GM19328 (cell line): Measurements from ENCODE around the gene SLC9A2.

Source experiments
- ATAC-seq: cut with Tn5 transposase; IDR thresholded peaks from one replicate; pipeline ENCODE4 v1.9.1; 2021; ENCODE audit warnings: mild to moderate bottlenecking, moderate library complexity; ENCODE audit not compliant: unreplicated experiment

Gene SLC9A2

DNA sequence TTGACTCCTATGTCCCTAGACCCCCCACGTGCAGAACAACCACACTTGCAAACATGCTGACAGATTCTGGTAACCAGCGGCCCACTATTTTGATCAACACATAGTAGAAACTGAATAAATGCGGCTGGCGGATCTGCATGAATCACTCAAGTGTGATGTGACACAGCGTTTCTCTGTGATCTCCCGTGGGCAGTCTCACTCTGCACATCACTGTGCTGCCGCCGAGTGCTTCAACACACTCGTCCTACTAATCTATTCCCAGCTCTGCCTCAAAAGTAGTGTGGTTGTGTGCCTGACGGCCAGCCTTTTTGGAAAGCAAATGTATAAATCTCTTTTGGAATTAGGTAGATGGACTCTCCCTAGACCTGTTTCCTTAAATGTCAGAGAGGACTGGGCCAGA lies 105.2 kb downstream of the SLC9A2 start:
- no peak for ATAC-seq

- ATAC-seq, result no peak
Measured at GRCh38 chr2:102726128-102727087, 107.1 kb downstream of the SLC9A2 start.

GRCh38 chr2:102735416-102736109 lies 116.2 kb downstream of the SLC9A2 start:
- no peak for ATAC-seq

DNA sequence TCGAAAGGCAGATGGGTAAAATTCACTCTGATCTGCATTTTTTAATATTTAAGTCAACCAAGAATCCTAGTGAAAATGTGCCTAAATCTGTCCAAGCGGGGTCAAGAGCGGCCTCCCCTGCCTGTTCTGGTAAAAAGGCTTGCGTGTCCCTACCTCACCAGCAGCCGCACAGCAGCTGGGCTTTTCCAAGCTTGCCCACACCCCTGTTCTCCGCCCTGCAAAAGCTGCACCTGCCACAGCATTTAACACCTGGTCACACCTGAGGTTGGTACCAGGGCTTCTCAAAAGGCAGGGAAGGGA lies 116.7 kb downstream of the SLC9A2 start:
- peak; percentile 23 for ATAC-seq

DNA sequence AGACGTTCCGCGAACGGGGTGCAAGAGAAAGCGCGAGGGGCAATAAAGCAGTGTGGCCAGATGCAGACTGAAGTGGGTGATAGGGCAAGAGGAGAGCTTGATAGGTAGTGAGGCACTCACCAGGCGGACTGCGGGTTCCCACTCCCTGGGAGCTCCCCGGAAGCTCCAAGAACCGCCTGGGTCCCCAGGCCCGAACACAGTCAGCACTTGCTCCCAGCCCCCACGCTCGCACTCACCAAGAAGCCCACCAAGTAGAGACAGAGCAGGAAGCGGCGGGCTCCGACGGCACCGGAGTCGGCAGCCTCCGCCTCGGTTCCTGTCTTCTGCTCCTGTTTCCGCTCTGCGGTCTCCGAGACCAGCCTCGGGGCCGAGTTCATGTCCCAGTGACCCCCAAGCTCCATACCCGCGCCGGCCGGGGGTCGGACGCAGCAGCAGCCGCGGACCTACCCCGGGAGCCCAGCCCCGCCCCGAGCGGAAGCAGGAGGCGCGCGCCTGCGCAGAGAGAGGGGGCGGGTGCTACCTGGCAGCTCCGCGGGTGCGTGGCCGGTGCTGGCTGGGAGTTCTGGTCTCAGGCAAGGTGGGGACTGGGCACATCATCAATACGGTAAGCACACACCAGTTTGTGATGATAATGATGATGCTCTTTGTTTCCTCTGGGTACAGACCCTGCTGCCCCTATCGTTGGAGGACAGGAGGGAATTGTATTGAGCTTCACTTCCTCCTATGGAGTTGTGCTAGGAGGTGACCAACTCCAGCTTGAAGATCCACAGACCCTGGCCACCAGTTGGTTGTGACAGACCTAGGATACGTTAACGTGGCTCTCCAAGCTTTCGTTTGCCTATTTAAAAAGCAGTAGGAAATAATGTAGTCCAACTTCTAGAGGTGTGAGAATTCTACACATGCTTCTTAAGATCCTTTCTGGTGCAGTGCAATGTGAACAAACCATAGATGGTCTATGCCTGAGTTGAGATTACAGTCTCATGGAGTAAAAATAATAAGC lies 117.4 kb downstream of the SLC9A2 start:
- peak; percentile 91 for ATAC-seq

GRCh38 chr2:102737431-102737830 lies 118.1 kb downstream of the SLC9A2 start:
- ATAC-seq, result no peak

DNA sequence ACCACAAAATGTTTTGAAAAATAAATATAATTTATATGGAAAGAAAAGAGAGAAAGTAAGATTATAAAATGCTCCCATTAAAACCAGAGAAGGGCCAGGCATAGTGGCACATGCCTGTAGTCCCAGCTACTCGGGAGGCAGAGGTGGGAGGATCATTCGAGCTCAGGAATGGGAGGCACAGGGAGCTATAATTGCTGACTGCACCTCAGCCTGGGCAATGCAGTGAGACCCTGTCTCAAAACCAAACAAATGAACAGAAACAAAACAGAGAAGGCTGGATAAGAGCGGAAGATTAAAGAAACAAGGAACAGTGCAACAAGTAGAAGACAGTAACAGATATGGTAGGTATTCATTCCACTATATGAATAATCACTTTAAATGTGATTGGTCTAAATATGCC lies 123.9 kb downstream of the SLC9A2 start:
- no peak for ATAC-seq

DNA sequence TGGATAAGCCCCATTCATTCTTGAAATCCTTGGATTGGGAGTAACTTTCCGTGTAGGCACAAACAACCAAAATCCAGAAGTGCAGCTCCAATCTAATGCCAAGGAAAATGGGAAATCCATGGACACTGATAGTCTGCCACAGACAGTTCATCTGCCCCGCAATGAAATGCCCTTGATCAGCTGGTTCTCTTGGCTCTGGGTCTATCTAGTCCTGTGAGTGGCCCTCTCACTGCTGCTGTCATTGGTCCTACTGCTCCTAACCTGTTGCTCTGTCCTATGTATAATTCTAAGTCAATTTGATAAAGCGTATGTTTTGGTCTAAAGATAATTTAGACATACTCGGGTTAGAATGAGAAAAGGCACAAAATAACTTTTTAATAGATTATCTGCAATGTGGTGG lies 128.8 kb downstream of the SLC9A2 start:
- ATAC-seq, result no peak

DNA sequence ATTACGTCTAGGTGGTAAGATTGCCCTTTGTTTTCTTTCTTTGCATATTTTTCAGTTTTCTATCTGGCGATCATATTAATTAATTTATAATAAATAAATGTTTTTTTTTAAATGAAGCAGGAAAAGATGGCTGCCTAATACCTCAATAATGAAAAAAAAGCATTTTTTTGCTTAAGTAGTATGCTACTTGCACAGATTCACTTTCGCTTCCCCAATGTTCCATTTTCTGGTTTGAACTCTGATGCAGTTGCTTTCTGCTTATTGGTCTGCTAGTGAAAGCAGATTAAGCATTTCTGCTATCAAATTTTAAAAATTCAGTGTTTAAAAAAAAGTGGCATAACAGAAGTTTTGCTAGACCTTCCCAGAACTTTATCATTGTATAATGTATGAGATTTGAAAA lies 130.6 kb downstream of the SLC9A2 start:
- peak; percentile 75 for ATAC-seq

DNA sequence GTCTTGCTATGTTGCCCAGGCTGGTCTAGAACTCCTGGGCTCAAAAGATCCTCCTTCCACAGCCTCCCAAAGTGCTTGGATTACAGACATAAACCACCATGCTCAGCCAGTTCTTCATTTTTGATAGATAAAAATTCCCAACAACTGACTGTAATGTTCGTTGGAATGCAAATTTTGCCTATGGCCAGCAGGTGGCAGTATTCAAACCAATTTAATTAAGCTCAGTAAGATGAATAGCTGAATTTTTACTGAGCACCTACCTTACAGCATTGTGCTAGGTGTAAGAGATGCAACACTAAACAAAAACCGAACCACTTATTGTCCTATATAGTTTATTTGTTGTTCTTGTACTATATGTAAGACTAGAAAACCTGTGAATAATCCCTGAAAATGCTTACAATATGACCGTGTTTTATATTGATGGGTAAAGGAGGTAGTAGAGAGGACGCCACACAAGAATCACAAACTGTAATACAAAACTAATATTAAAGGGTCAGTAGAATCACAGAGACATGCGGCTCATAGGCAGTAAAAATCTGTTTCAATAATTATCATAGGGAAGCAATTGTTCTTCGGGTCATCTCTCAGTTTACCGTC lies 134.3 kb downstream of the SLC9A2 start:
- ATAC-seq, result no peak

GRCh38 chr2:102754456-102755145 lies 135.2 kb downstream of the SLC9A2 start:
- no peak for ATAC-seq

DNA sequence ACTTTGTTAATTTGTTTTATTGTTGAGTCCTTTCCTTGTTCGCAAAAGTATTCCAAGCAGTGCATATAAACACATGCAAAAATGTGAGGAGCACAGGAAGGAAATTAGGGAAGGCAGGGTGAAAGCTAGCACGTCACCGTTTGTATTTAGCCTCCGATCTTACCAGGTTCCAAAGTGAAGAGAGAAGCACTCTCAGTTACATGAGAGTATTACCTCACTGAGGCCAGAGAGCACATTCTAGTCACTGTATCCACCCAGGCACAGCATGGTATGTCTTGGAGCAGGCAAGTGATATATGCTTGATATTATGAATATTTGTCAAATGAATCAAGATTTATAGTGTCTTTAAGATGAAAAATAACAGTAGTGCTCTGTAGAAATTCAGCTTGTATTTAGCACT lies 135.9 kb downstream of the SLC9A2 start:
- ATAC-seq, result no peak

DNA sequence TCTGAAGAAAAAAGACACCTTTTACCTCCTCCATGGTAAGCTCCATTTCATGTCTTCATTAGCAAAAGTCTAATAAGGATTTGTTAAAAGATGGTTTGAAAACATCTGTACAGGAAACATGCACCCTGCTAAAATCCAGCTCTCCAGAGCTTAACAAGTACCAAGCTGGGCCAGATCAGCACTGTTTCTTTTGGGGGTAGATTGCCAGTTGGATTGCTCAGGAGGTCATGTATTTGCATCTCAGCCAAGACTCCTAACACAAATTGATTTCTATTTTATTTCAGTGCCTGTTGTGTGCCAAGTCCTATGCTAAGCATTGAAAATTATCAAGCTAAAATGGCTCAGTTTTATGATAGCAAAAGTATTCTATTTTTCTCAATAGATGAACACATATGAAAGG lies 139.1 kb downstream of the SLC9A2 start:
- ATAC-seq, result no peak
